ENCODE data around the gene BNIP2.

- no peak for TF ChIP-seq CTCF (IDR thresholded peaks at IDR 0.05; ENCODE audit: low read depth, low read length)
- no peak for TF ChIP-seq POLR2A (IDR thresholded peaks at IDR 0.05; ENCODE audit: extremely low read depth, insufficient read length)
Observed at GRCh38 chr15:59721411-59721810, 32.3 kb upstream of the BNIP2 start.

All from NB4 (cell line).